Activated CD8-positive, alpha-beta T cell treated with anti-CD3 and anti-CD28 coated beads for 36 hours (primary cell): Measurements from ENCODE around the gene CDH12. TPM values are rescaled to one million over a fixed set of nuclear protein-coding genes. Genes with fewer than 3 reads are reported as not detected.

ENCODE experiments used
- ATAC-seq: fragments of 200-7000 bp; cut with Tn5 transposase; one replicate; pipeline ENCODE4 v1.10.0; 2021; ENCODE audit warnings: mild to moderate bottlenecking, moderate library complexity
- CTCF ChIA-PET: fragments of 350-600 bp; sonication (Branson Sonifier 250); formaldehyde crosslinking; loops from one replicate; lab custom pipeline; 2021; ENCODE audit warnings: antibody characterized with exemption; lab: Charles Lee
- POLR2A ChIA-PET: fragments of 350-600 bp; sonication (Branson Sonifier 250); formaldehyde crosslinking; loops from one replicate; lab custom pipeline; 2021; ENCODE audit warnings: antibody characterized with exemption; lab: Charles Lee
- DNase-seq: peaks from one replicate; pipeline ENCODE4 v3.0.0-alpha.2; 2020
- H3K27ac Mint-ChIP-seq: one replicate; pipeline ENCODE4 v1.8.0; 2021; ENCODE audit warnings: mild to moderate bottlenecking, mixed read lengths
- H3K27me3 Mint-ChIP-seq: one replicate; pipeline ENCODE4 v1.8.0; 2021; ENCODE audit warnings: mixed read lengths
- H3K36me3 Mint-ChIP-seq: one replicate; pipeline ENCODE4 v1.8.0; 2021; ENCODE audit warnings: low read depth, mixed read lengths
- H3K4me1 Mint-ChIP-seq: one replicate; pipeline ENCODE4 v1.8.0; 2021; ENCODE audit warnings: low read depth, mixed read lengths
- H3K4me3 Mint-ChIP-seq: one replicate; pipeline ENCODE4 v1.8.0; 2021; ENCODE audit warnings: mild to moderate bottlenecking, moderate library complexity, mixed read lengths
- H3K9me3 Mint-ChIP-seq: one replicate; pipeline ENCODE4 v1.8.0; 2021; ENCODE audit warnings: mixed read lengths
- CTCF ChIP-seq: fragments of 200-600 bp; IDR thresholded peaks from one replicate; pipeline ENCODE4 v1.8.0; 2022; ENCODE audit warnings: antibody characterized with exemption, mild to moderate bottlenecking
- intact Hi-C: fragments of 100-400 bp; cut with micrococcal nuclease; formaldehyde crosslinking; loops from one replicate; pipeline ENCODE4 v1.10.0; 2022
- total RNA-seq, 2 experiments: library from RNA; stranded (reverse); gene quantifications; one replicate each; pipeline ENCODE4 v1.2.3, GENCODE V29; 2021

Gene CDH12
- total RNA-seq, 2 experiments from 2014 or later: not detected

GRCh38 chr5:22249209-22249729 is 603.9 kb downstream of the CDH12 start:
- H3K27ac Mint-ChIP-seq: no peak overlapping the region
- CTCF ChIA-PET: no interaction called here

GRCh38 chr5:22245770-22246169 is 607.4 kb downstream of the CDH12 start:
- no peak for ATAC-seq
- H3K27me3 Mint-ChIP-seq: no peaks in the 10 kb centered on the region
- intact Hi-C loops: no loop called here
- no peak for DNase-seq
- H3K36me3 Mint-ChIP-seq: no peaks in the 10 kb centered on the region
- H3K27ac Mint-ChIP-seq: no peak overlapping the region
- ChIA-PET CTCF (no interaction called here), POLR2A (no interaction called here)
- no peaks in the 10 kb centered on the region for H3K4me1 Mint-ChIP-seq
- no peak for TF ChIP-seq CTCF
- H3K9me3 Mint-ChIP-seq: peaks cover 6% of the 10 kb centered on the region
- no peak overlapping the region for H3K4me3 Mint-ChIP-seq

More at GRCh38 chr5:22249209-22249729, 603.9 kb downstream of the CDH12 start:
- H3K36me3 Mint-ChIP-seq: no peaks in the 10 kb centered on the region
- H3K4me1 Mint-ChIP-seq: no peaks in the 10 kb centered on the region
- POLR2A ChIA-PET: no interaction called here
- peaks cover 14% of the 10 kb centered on the region for H3K9me3 Mint-ChIP-seq
- TF ChIP-seq CTCF: no peak
- DNase-seq: no peak
- no peak for ATAC-seq
- no peak overlapping the region for H3K4me3 Mint-ChIP-seq
- intact Hi-C loops: no loop called here
- no peaks in the 10 kb centered on the region for H3K27me3 Mint-ChIP-seq

GRCh38 chr5:22242532-22242931 is 610.6 kb downstream of the CDH12 start:
- Mint-ChIP-seq H3K4me1 (no peaks in the 10 kb centered on the region), H3K27ac (no peak overlapping the region), H3K27me3 (no peaks in the 10 kb centered on the region), H3K36me3 (no peaks in the 10 kb centered on the region), H3K9me3 (no peaks in the 10 kb centered on the region), H3K4me3 (no peak overlapping the region)
- DNase-seq: no peak
- intact Hi-C loops: no loop called here
- TF ChIP-seq CTCF: no peak
- ATAC-seq: no peak
- CTCF ChIA-PET: no interaction called here
- POLR2A ChIA-PET: no interaction called here

- ATAC-seq (no peak), DNase-seq (no peak)
- Mint-ChIP-seq H3K9me3 (peaks cover 2% of the 10 kb centered on the region), H3K27me3 (no peaks in the 10 kb centered on the region), H3K4me1 (no peaks in the 10 kb centered on the region), H3K4me3 (no peak overlapping the region), H3K27ac (no peak overlapping the region), H3K36me3 (no peaks in the 10 kb centered on the region)
- POLR2A ChIA-PET: no interaction called here
- intact Hi-C loops: no loop called here
- CTCF ChIA-PET: interaction anchor here (0.9 kb wide), 1 partner anchor 13 kb away, joined by 3 read pairs; no protein-coding TSS in a partner anchor
- TF ChIP-seq CTCF: no peak
These were observed 615.1 kb downstream of the CDH12 start for GRCh38 chr5:22238047-22238446.

GRCh38 chr5:22226423-22226822 is 626.7 kb downstream of the CDH12 start:
- intact Hi-C loops: no loop called here
- Mint-ChIP-seq H3K36me3 (no peaks in the 10 kb centered on the region), H3K27me3 (no peaks in the 10 kb centered on the region), H3K9me3 (peaks cover 3% of the 10 kb centered on the region), H3K27ac (no peak overlapping the region), H3K4me3 (no peak overlapping the region), H3K4me1 (no peaks in the 10 kb centered on the region)
- CTCF ChIA-PET: no interaction called here
- ATAC-seq: no peak
- POLR2A ChIA-PET: no interaction called here
- no peak for DNase-seq
- no peak for TF ChIP-seq CTCF
